PC-9 (cell line): ENCODE results near the gene C19orf25. TPM values are rescaled to one million over a fixed set of nuclear protein-coding genes. Genes with fewer than 3 reads are reported as not detected.

Experiments used
- BruUV-seq: library from RNA; stranded (reverse); fragments of 400-500 nt; replicated peaks from 2 replicates; lab custom pipeline; 2021; lab: Mats Ljungman, UMichigan
- CTCF ChIA-PET: fragments of 300-600 bp; sonication (Branson Sonifier 250); formaldehyde crosslinking; loops from one replicate; lab custom pipeline; 2022; ENCODE audit warnings: antibody characterized with exemption; lab: Charles Lee
- POLR2A ChIA-PET: fragments of 300-600 bp; sonication (Branson Sonifier 250); formaldehyde crosslinking; loops from one replicate; lab custom pipeline; 2022; ENCODE audit warnings: antibody characterized with exemption; ENCODE audit not compliant: unreplicated experiment; lab: Charles Lee
- DNase-seq, 2 experiments: peaks; one replicate each; pipeline versions ENCODE4 v3.0.0 to v3.0.0-alpha.2; 2015 to 2022; ENCODE audit warnings: mixed read lengths in 1 of 2
- H2AFZ ChIP-seq: fragments of 200-600 bp; sonication (generic); 2 replicates; pipeline ENCODE4 v1.8.1; 2017; ENCODE audit warnings: antibody characterized with exemption
- H3F3A ChIP-seq: fragments of 200-600 bp; sonication (generic); 2 replicates; pipeline ENCODE4 v1.8.1; 2017; ENCODE audit warnings: antibody characterized with exemption, mild to moderate bottlenecking, low read depth; ENCODE audit not compliant: insufficient read depth
- H3K27ac ChIP-seq: fragments of 200-600 bp; sonication (generic); 2 replicates; pipeline ENCODE4 v1.6.1; 2016; ENCODE audit warnings: mixed run types
- H3K27me3 ChIP-seq: fragments of 200-600 bp; sonication (generic); 2 replicates; pipeline ENCODE4 v1.6.1; 2016; ENCODE audit warnings: low read depth, mixed run types; ENCODE audit not compliant: insufficient read depth
- H3K36me3 ChIP-seq: fragments of 200-600 bp; sonication (generic); 2 replicates; pipeline ENCODE4 v1.6.1; 2016; ENCODE audit warnings: low read depth, mixed run types
- H3K4me1 ChIP-seq: fragments of 200-600 bp; sonication (generic); replicated peaks from 2 replicates; pipeline ENCODE4 v1.6.1; 2016; ENCODE audit warnings: mixed run types; ENCODE audit not compliant: insufficient read depth
- H3K4me2 ChIP-seq: fragments of 200-600 bp; sonication (generic); 2 replicates; pipeline ENCODE4 v1.6.1; 2017; ENCODE audit warnings: mixed run types
- H3K4me3 ChIP-seq: fragments of 200-600 bp; sonication (generic); 2 replicates; pipeline ENCODE4 v1.6.1; 2016; ENCODE audit warnings: mixed run types
- H3K79me2 ChIP-seq: fragments of 200-600 bp; sonication (generic); 2 replicates; pipeline ENCODE4 v1.6.1; 2017; ENCODE audit warnings: low read depth, mixed run types
- H3K9me2 ChIP-seq: fragments of 200-600 bp; sonication (generic); 2 replicates; pipeline ENCODE4 v1.8.1; 2017; ENCODE audit warnings: mild to moderate bottlenecking; ENCODE audit not compliant: insufficient read depth
- H3K9me3 ChIP-seq: fragments of 200-600 bp; sonication (generic); 2 replicates; pipeline ENCODE4 v1.8.1; 2016; ENCODE audit warnings: low read depth; ENCODE audit not compliant: insufficient read depth
- H4K20me1 ChIP-seq: fragments of 200-600 bp; sonication (generic); 2 replicates; pipeline ENCODE4 v1.8.1; 2017; ENCODE audit not compliant: insufficient read depth
- CTCF ChIP-seq: fragments of 200-600 bp; sonication (generic); conservative IDR thresholded peaks from 2 replicates; pipeline ENCODE4 v1.6.1; 2017; ENCODE audit warnings: mixed run types, antibody characterized with exemption, mild to moderate bottlenecking, moderate library complexity
- EZH2 ChIP-seq: fragments of 200-600 bp; sonication (generic); IDR thresholded peaks from 2 replicates; pipeline ENCODE4 v1.8.0; 2017; ENCODE audit warnings: antibody characterized with exemption, low read depth
- intact Hi-C: fragments of 100-400 bp; cut with micrococcal nuclease; formaldehyde crosslinking; loops from one replicate; pipeline ENCODE4 v1.10.0; 2022; ENCODE audit not compliant: unreplicated experiment
- total RNA-seq: library from RNA; stranded (reverse); gene quantifications from 2 replicates; pipeline ENCODE4 v1.2.3, GENCODE V29; 2021

The C19orf25 gene
- total RNA-seq, 1 experiment from 2014 or later: 28.0 TPM

- BruUV-seq: no TSS peak
These were observed 10.2 kb downstream of the C19orf25 start for GRCh38 chr19:1468821-1469254.

GRCh38 chr19:1468274-1468820, 10.7 kb downstream of the C19orf25 start:
- Histone ChIP-seq H3K4me2 (peak overlapping the region; percentile 47; the same call in 1 of the 2 replicates), H3K36me3 (no peaks in the 10 kb centered on the region), H3K9me2 (no peaks in the 10 kb centered on the region), H2AFZ (no peak overlapping the region), H3K79me2 (no peaks in the 10 kb centered on the region), H3F3A (no peaks in the 10 kb centered on the region), H3K4me1 (no peaks in the 10 kb centered on the region), H3K27me3 (no peaks in the 10 kb centered on the region), H3K4me3 (no peak overlapping the region), H4K20me1 (no peaks in the 10 kb centered on the region; the same call in none of the 2 replicates), H3K27ac (no peak overlapping the region), H3K9me3 (no peaks in the 10 kb centered on the region)
- ChIA-PET POLR2A (no interaction called here), CTCF (no interaction called here)
- intact Hi-C loops: no loop called here
- BruUV-seq: no TSS peak
- TF ChIP-seq EZH2: no peak
- TF ChIP-seq CTCF: no peak
- DNase-seq: no peak

More at GRCh38 chr19:1468821-1469254, 10.2 kb downstream of the C19orf25 start:
- Histone ChIP-seq H3K9me2 (no peaks in the 10 kb centered on the region), H3K27ac (no peak overlapping the region), H3K4me3 (no peak overlapping the region), H4K20me1 (no peaks in the 10 kb centered on the region; the same call in none of the 2 replicates), H3K27me3 (no peaks in the 10 kb centered on the region), H3K79me2 (no peaks in the 10 kb centered on the region), H3K9me3 (no peaks in the 10 kb centered on the region), H3K4me1 (no peaks in the 10 kb centered on the region), H3K36me3 (no peaks in the 10 kb centered on the region), H3K4me2 (peak overlapping the region; percentile 47; the same call in 1 of the 2 replicates), H3F3A (no peaks in the 10 kb centered on the region), H2AFZ (no peak overlapping the region)
- CTCF ChIA-PET: no interaction called here
- TF ChIP-seq CTCF: no peak; the same call in 1 of the 2 replicates
- no peak for TF ChIP-seq EZH2
- intact Hi-C loops: no loop called here
- POLR2A ChIA-PET: no interaction called here
- DNase-seq: no peak

GRCh38 chr19:1467490-1468273, 11.3 kb downstream of the C19orf25 start:
- Histone ChIP-seq H3K27ac (no peak overlapping the region), H3K27me3 (no peaks in the 10 kb centered on the region)
- POLR2A ChIA-PET: no interaction called here

More at GRCh38 chr19:1467490-1468273, 11.3 kb downstream of the C19orf25 start:
- no TSS peak for BruUV-seq
- CTCF ChIA-PET: no interaction called here
- H3K9me3 ChIP-seq: no peaks in the 10 kb centered on the region
- DNase-seq: no peak
- no peak overlapping the region for H3K4me2 ChIP-seq
- no peaks in the 10 kb centered on the region for H3K4me1 ChIP-seq
- intact Hi-C loops: no loop called here
- H3F3A ChIP-seq: no peaks in the 10 kb centered on the region
- H3K4me3 ChIP-seq: no peak overlapping the region
- no peak overlapping the region for H2AFZ ChIP-seq
- H3K36me3 ChIP-seq: no peaks in the 10 kb centered on the region
- H3K9me2 ChIP-seq: no peaks in the 10 kb centered on the region
- no peaks in the 10 kb centered on the region for H3K79me2 ChIP-seq
- TF ChIP-seq CTCF (no peak), EZH2 (no peak)
- H4K20me1 ChIP-seq: no peaks in the 10 kb centered on the region; the same call in none of the 2 replicates
